SK-N-SH treated with all-trans-retinoic acid at 6 μM for 48 hours (cell line): Measurements from ENCODE around the gene HDGFL3.

Source experiments
- ATAC-seq: fragments of 200-7000 bp; cut with Tn5 transposase; 3 replicates; pipeline ENCODE4 v1.9.1; 2020; ENCODE audit warnings: mild to moderate bottlenecking, moderate library complexity
- ARNTL ChIP-seq: fragments of 450-650 bp; formaldehyde crosslinking; IDR thresholded peaks from 2 replicates; pipeline ENCODE4 v1.5.0; 2020; ENCODE audit warnings: low read depth, mild to moderate bottlenecking, moderate library complexity, borderline replicate concordance
- BACH2 ChIP-seq: fragments of 250-450 bp; sonication (Bioruptor Pico); IDR thresholded peaks from 2 replicates; pipeline ENCODE4 v1.9.0; 2021; ENCODE audit warnings: mild to moderate bottlenecking, borderline replicate concordance
- CSDC2 ChIP-seq: fragments of 250-450 bp; sonication (Bioruptor Pico); IDR thresholded peaks from 2 replicates; pipeline ENCODE4 v1.5.0; 2020; ENCODE audit warnings: mild to moderate bottlenecking, moderate library complexity
- ESRRG ChIP-seq: fragments of 250-450 bp; sonication (Bioruptor Pico); IDR thresholded peaks from 2 replicates; pipeline ENCODE4 v1.6.1; 2021; ENCODE audit warnings: mild to moderate bottlenecking
- GLIS3 ChIP-seq: fragments of 250-450 bp; sonication (Bioruptor Pico); IDR thresholded peaks from 2 replicates; pipeline ENCODE4 v1.5.0; 2020; ENCODE audit warnings: mild to moderate bottlenecking, moderate library complexity
- ISL1 ChIP-seq: fragments of 250-450 bp; sonication (Bioruptor Pico); IDR thresholded peaks from 2 replicates; pipeline ENCODE4 v2.1.2; 2022; ENCODE audit warnings: mild to moderate bottlenecking, moderate library complexity
- OSR1 ChIP-seq: fragments of 250-450 bp; sonication (Bioruptor Pico); IDR thresholded peaks from 2 replicates; pipeline ENCODE4 v1.8.0; 2022; ENCODE audit warnings: moderate library complexity, mild to moderate bottlenecking, inconsistent platforms
- PPARA ChIP-seq: fragments of 250-450 bp; sonication (Bioruptor Pico); IDR thresholded peaks from 2 replicates; pipeline ENCODE4 v1.5.0; 2020; ENCODE audit warnings: mild to moderate bottlenecking, borderline replicate concordance
- RARB ChIP-seq: fragments of 250-450 bp; sonication (Bioruptor Pico); IDR thresholded peaks from 2 replicates; pipeline ENCODE4 v1.8.0; 2021; ENCODE audit warnings: mild to moderate bottlenecking, moderate library complexity
- SNAI2 ChIP-seq: fragments of 250-450 bp; sonication (Bioruptor Pico); IDR thresholded peaks from 2 replicates; pipeline ENCODE4 v1.5.0; 2020; ENCODE audit warnings: mild to moderate bottlenecking, moderate library complexity
- TCF4 ChIP-seq: fragments of 250-450 bp; sonication (Bioruptor Pico); IDR thresholded peaks from 2 replicates; pipeline ENCODE4 v1.8.0; 2021; ENCODE audit warnings: mild to moderate bottlenecking, moderate library complexity, borderline replicate concordance
- TOX ChIP-seq: fragments of 250-450 bp; sonication (Bioruptor Pico); IDR thresholded peaks from 2 replicates; pipeline ENCODE4 v1.8.0; 2021; ENCODE audit warnings: mild to moderate bottlenecking, moderate library complexity, borderline replicate concordance
- ZC3H10 ChIP-seq: fragments of 250-450 bp; sonication (Bioruptor Pico); IDR thresholded peaks from 2 replicates; pipeline ENCODE4 v1.5.1; 2021; ENCODE audit warnings: mild to moderate bottlenecking, moderate library complexity
- ZFP3 ChIP-seq: fragments of 250-450 bp; sonication (Bioruptor Pico); IDR thresholded peaks from 2 replicates; pipeline ENCODE4 v1.5.0; 2020; ENCODE audit warnings: mild to moderate bottlenecking, moderate library complexity
- ZFP30 ChIP-seq: fragments of 450-650 bp; formaldehyde crosslinking; IDR thresholded peaks from 2 replicates; pipeline ENCODE4 v1.5.0; 2022; ENCODE audit warnings: mild to moderate bottlenecking, moderate library complexity
- ZNF565 ChIP-seq: fragments of 450-650 bp; formaldehyde crosslinking; conservative IDR thresholded peaks from 2 replicates; pipeline ENCODE4 v1.5.0; 2020; ENCODE audit warnings: low read depth, mild to moderate bottlenecking, moderate library complexity
- ZNF70 ChIP-seq: fragments of 450-650 bp; formaldehyde crosslinking; IDR thresholded peaks from 2 replicates; pipeline ENCODE4 v1.5.0; 2020; ENCODE audit warnings: mild to moderate bottlenecking, moderate library complexity
- ZNF8 ChIP-seq: fragments of 450-650 bp; formaldehyde crosslinking; IDR thresholded peaks from 2 replicates; pipeline ENCODE4 v1.5.0; 2020; ENCODE audit warnings: mild to moderate bottlenecking, moderate library complexity
- TF ChIP-seq, protein P1 (sequence below): fragments of 250-450 bp; sonication (Bioruptor Pico); IDR thresholded peaks from 2 replicates; pipeline ENCODE4 v1.5.1; 2020; ENCODE audit warnings: low read depth, mild to moderate bottlenecking, moderate library complexity
- TF ChIP-seq, protein P2 (sequence below): fragments of 250-450 bp; sonication (Bioruptor Pico); IDR thresholded peaks from 2 replicates; pipeline ENCODE4 v1.8.0; 2020; ENCODE audit warnings: mild to moderate bottlenecking, moderate library complexity, borderline replicate concordance
- TF ChIP-seq, protein P3 (sequence below): fragments of 250-450 bp; sonication (Bioruptor Pico); IDR thresholded peaks from 2 replicates; pipeline ENCODE4 v1.8.0; 2021; ENCODE audit warnings: low read depth, mild to moderate bottlenecking, moderate library complexity, borderline replicate concordance

The HDGFL3 gene

DNA sequence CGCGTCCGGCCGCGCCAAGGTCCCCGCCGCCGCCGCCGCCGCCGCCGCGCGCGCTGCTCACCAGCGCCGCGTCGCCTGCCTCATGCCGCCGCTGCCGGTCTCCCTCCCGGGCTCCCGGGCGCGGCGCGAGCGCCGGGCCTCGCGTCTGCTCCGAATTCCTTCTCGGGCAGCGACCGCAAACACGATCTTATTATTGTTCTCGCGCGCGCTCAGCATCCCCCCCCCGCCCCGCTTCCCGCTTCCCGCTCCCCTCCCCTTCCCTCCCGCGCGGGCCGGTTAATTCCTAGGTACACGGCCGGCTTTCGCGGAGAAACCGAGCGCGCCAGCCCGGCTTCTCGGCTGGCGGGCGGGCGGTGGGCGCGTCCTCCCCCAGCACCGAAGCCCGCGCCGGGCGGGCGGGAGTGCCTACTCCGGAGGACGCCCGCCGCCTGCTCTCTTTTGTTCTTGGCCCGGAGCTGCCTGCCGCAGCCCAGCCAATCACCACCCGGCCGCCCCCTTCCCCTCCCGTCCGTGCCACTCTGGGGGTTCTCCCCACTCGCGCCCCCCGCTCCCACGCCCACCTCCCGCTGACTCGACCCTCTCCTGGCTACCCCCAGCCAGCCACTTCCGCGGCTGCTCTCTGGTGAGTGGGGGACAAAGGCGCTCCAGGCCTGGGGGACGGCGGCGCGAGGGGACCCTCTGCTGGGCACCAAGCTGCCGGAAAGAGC lies at the start of gene HDGFL3:
Gene HDGFL3 (minus strand): TSS at position 164 of the 707 bp plus-strand sequence. CDS start 409 bp downstream, outside the sequence.
- TF ChIP-seq ZFP30 = no peak
- no peak for TF ChIP-seq ZNF8 (CRISPR knock-in tag)
- no peak for TF ChIP-seq ZNF70 (CRISPR knock-in tag)
- TF ChIP-seq ZC3H10 (CRISPR knock-in tag) = no peak
- no peak for TF ChIP-seq TOX (CRISPR knock-in tag)
- no peak for TF ChIP-seq BACH2 (CRISPR knock-in tag)
- TF ChIP-seq GLIS3 (CRISPR knock-in tag) = peak; percentile 14; the same call in 1 of the 2 replicates
- peak; percentile 64 for ATAC-seq

DNA sequence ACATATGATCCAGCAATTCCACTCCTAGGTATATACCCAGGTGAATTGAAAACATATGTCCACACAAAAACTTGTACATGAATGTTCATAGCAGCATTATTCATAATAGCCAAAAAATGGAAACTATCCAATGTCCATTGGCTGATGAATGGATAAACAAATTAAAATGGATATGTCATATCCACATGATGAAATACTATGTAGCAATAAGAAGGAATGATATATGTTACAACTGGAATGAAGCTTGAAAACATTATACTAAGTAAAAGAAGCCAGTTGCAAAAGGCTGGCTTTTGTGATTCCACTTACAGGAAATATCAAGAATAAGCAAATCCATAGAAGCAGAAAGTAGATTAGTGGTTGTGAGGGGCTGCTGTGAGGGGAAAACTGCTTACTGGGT lies 43.2 kb upstream of the HDGFL3 start:
- no peak for TF ChIP-seq BACH2 (CRISPR knock-in tag)
- no peak for TF ChIP-seq TOX (CRISPR knock-in tag)
- no peak for TF ChIP-seq ARNTL (CRISPR knock-in tag)
- TF ChIP-seq GLIS3 (CRISPR knock-in tag) = no peak
- no peak for TF ChIP-seq ZC3H10 (CRISPR knock-in tag)
- TF ChIP-seq ESRRG = no peak
- TF ChIP-seq PPARA (CRISPR knock-in tag) = no peak
- no peak for TF ChIP-seq ZNF8 (CRISPR knock-in tag)
- no peak for TF ChIP-seq ZNF70 (CRISPR knock-in tag)
- no peak for TF ChIP-seq ZNF565
- TF ChIP-seq, protein P1, sequence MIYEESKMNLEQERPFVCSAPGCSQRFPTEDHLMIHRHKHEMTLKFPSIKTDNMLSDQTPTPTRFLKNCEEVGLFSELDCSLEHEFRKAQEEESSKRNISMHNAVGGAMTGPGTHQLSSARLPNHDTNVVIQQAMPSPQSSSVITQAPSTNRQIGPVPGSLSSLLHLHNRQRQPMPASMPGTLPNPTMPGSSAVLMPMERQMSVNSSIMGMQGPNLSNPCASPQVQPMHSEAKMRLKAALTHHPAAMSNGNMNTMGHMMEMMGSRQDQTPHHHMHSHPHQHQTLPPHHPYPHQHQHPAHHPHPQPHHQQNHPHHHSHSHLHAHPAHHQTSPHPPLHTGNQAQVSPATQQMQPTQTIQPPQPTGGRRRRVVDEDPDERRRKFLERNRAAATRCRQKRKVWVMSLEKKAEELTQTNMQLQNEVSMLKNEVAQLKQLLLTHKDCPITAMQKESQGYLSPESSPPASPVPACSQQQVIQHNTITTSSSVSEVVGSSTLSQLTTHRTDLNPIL (CRISPR knock-in tag) = no peak
- TF ChIP-seq RARB (CRISPR knock-in tag) = no peak
- TF ChIP-seq OSR1 (CRISPR knock-in tag) = no peak
- TF ChIP-seq, protein P2, sequence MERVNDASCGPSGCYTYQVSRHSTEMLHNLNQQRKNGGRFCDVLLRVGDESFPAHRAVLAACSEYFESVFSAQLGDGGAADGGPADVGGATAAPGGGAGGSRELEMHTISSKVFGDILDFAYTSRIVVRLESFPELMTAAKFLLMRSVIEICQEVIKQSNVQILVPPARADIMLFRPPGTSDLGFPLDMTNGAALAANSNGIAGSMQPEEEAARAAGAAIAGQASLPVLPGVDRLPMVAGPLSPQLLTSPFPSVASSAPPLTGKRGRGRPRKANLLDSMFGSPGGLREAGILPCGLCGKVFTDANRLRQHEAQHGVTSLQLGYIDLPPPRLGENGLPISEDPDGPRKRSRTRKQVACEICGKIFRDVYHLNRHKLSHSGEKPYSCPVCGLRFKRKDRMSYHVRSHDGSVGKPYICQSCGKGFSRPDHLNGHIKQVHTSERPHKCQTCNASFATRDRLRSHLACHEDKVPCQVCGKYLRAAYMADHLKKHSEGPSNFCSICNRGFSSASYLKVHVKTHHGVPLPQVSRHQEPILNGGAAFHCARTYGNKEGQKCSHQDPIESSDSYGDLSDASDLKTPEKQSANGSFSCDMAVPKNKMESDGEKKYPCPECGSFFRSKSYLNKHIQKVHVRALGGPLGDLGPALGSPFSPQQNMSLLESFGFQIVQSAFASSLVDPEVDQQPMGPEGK = no peak
- TF ChIP-seq, protein P3, sequence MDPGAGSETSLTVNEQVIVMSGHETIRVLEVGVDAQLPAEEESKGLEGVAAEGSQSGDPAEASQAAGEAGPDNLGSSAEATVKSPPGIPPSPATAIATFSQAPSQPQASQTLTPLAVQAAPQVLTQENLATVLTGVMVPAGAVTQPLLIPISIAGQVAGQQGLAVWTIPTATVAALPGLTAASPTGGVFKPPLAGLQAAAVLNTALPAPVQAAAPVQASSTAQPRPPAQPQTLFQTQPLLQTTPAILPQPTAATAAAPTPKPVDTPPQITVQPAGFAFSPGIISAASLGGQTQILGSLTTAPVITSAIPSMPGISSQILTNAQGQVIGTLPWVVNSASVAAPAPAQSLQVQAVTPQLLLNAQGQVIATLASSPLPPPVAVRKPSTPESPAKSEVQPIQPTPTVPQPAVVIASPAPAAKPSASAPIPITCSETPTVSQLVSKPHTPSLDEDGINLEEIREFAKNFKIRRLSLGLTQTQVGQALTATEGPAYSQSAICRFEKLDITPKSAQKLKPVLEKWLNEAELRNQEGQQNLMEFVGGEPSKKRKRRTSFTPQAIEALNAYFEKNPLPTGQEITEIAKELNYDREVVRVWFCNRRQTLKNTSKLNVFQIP (CRISPR knock-in tag) = no peak
- no peak for TF ChIP-seq SNAI2 (CRISPR knock-in tag)
- TF ChIP-seq ZFP3 (CRISPR knock-in tag) = no peak
- TF ChIP-seq ISL1 (CRISPR knock-in tag) = no peak
- no peak for ATAC-seq

DNA sequence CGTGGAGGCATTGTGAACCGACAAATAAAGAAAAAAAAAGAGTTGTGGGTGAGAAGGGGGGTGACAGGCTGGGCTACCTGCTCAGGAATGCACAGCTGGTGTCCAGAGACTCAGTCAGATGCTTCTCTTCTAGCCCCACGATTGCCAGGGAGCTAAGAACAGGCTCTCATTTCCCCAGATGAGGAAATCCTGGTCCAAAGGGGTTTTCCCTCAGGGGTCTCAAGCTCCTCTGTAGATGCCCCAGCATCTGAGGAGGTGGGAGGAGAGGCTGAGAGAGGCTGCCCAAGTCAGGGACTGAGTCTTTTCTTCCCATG lies 41.4 kb upstream of the HDGFL3 start:
- TF ChIP-seq ZNF8 (CRISPR knock-in tag) (no peak), ZNF70 (CRISPR knock-in tag) (no peak), ZFP3 (CRISPR knock-in tag) (no peak), TOX (CRISPR knock-in tag) (no peak), GLIS3 (CRISPR knock-in tag) (no peak)
- no peak for ATAC-seq

DNA sequence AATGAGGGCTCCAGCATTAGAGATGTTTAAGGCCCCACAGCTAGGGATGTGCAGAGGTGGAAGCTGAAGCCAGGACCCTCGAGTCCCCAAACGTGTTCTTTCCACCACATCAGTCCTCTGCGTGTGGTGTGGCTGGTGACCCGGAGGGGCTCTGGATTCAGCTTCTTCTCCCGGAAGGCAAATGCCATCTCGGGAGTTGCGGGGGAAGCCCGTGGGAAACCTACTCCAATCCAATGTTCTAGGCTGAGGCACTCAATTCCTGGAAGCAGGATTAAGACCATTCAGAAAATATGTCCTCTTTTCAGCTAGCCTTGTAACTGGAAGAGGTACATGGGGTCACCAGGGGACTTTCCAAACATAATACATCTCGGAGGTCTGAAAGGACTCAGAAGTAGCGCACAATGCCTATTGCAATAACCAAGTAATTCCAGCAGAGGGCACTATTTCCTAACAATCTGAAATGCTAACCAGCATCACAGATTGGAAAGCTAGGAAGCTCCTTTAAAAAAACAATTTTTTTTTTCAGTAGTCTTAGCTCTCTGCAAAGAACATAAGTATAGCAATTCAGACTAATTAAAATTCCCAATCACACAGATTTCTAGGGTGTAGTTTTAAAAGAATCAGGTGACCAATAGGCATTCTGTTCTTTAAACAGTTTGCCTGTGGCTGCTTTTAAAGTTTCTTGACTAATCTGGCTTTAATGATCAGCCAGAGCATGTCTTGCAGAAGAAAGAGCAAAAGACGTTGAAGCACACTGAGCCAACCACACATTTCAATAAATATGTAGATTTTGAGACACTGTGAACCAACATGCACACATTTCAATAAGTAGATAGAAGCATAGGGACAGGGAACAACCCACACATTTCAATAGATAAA lies 40.8 kb upstream of the HDGFL3 start:
- no peak for TF ChIP-seq TOX (CRISPR knock-in tag)
- no peak for TF ChIP-seq ZC3H10 (CRISPR knock-in tag)
- no peak for TF ChIP-seq ZNF565
- TF ChIP-seq ZNF70 (CRISPR knock-in tag) = no peak
- TF ChIP-seq, protein P1 (CRISPR knock-in tag) = no peak
- no peak for TF ChIP-seq CSDC2 (CRISPR knock-in tag)
- no peak for TF ChIP-seq SNAI2 (CRISPR knock-in tag)
- TF ChIP-seq TCF4 (CRISPR knock-in tag) = no peak
- TF ChIP-seq GLIS3 (CRISPR knock-in tag) = no peak
- peak; percentile 95 for ATAC-seq
